HuH-7.5 (cell line): ENCODE measurements around the gene NEUROG1.
"Not testable (repeated sequence)": the region's sequence is repeated elsewhere in the genome, so short reads cannot be mapped to it uniquely, and the experiment has no call there.

Experiments used
- DNase-seq: peaks from one replicate; pipeline ENCODE4 v3.0.0; 2011; ENCODE audit warnings: low spot score

NEUROG1 gene

DNA sequence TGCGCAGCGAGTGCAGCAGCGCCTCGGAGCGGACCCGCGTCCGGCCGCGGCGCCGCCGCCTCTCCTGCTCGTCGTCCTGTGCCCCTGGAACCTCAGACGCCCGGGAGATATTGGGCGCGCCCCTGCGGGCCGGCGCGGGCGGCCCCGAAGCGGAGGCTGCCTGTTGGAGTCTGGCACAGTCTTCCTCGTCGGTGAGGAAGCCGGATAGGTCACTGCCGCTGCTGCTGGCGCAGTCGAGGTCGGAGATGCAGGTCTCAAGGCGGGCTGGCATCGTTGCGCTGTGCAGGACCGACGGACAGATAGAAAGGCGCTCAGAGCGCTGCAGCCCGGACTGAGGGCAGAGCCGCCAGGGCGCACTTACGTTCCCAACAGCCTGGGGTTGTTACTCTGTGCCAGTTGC is 344 bp downstream of the NEUROG1 start:
- DNase-seq = no peak

DNA sequence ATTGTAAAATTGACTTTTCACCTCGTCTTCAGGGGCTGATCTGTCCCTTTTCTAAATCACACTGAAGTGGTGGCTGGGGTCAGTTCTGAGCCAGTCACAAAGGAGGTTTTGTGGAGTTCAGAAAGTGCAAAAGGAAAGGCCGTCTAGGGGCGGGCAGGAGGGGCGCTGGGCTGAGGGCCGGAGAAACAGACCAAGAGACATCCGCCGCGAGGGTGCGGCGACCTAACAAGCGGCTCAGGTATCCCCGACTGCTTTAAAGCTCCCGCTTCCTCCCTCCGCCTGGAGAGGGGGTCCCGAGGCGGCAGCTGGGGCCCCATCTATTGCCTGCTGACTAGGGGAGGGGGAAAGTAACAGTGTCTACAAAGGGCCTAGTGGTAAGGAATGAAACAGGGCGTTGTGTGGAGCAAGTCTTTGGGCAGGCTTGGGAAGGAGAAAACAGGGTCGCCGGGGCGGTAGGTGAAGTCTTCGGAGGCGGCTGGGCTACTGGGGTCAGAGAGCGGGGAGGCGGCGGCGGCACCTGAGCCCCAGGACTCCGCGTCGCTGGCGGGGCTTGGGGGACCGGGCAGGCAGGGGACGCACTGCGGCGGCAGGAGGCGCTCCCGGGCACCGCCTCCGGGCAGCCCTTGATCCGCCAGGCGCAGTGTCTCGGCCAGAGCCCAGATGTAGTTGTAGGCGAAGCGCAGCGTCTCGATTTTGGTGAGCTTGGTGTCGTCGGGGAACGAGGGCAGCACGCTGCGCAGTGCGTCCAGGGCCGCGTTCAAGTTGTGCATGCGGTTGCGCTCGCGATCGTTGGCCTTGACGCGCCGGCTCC is 950 bp downstream of the NEUROG1 start:
- no peak for DNase-seq

DNA sequence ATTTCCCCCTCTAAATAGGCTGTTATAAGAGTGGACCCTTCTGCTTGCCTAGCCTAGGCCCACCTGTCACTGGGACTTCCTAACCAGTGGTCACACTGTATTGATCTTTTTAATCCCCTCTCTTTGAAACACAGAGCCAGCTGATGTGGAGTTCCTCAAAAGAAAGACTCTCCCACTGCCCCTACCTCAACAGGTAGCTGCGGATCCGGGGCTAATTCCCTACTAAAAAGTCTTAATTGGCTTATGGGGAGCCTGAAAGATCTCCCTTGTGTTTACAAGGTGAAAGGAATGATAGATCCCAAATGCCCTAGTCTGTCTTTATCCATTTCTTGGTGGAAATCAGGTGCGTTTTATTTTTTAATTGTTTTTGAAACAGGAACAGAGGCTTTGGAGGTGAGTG is 2.0 kb downstream of the NEUROG1 start:
- DNase-seq = no peak

DNA sequence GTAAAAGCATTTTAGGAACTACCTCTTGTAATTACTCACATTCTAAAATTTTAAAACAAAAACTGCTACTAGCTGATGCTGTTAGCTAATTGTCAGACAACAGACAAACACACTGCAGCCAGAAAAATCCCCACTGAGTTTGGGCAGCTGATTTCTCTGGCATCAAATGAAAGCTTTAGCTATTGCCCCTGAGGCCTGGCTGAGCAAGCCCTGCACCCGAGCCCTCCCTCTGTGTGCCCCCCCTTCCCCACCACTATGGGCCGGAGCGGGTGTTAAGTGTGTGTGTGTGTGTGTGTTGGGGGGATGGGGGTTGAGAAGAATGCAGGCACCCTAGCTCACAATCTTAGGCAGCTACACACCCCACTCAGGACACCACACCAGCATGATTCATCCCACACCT is 2.4 kb downstream of the NEUROG1 start:
- no peak for DNase-seq

DNA sequence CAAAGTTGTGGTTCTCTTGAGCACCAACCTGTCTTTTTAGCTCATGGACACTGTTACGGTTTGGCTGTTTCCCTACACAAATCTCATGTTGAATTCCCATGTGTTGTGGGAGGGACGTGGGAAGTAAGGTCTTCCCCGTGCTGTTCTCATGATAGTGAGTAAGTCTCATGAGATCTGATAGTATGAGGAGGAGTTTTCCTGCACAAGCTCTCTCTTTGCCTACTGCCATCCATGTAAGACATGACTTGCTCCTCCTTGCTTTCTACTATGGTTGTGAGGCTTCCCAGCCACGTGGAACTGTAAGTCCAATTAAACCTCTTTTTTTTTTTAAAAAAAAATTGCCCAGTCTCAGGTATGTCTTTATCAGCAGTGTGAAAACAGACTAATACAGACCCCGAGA is 6.2 kb downstream of the NEUROG1 start:
- not testable (repeated sequence) for DNase-seq

DNA sequence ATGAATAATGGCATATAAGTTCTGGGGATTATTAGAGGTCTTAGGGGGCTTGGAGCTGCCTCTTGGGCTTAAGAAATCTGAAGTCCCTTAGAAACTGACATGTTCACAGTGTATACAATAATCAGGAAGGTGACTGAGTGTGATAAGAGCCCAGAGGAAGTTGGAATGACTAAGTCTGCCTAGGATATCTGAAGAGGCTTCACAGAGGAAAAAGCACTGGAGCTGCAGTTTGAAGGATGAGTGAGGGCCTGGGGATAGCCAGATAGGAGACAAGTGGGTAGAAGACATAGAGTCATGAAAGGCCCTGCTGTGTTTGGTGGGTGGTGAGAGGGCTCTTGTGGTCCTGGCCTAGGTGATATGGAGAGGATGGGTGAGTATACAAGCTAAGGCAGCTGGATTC is 8.8 kb downstream of the NEUROG1 start:
- DNase-seq = no peak

DNA sequence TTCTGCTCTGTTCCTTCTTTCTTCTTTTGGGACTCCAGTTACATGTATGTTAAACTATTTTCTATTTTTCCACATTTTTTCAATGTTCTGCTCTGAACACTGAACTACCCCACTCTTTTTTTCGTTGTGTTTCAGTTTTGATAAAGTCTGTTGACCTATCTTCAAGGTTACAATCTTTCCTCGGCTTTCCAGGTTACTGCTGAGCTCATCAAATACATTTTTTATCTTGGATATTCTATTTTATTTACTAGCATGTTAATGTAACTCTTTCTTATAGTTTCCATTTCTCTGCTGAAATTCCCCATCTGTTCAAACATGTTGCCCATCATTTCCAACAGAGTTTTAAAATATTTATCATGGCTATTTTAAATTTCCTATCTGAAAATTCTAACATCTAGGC is 13.8 kb downstream of the NEUROG1 start:
- no peak for DNase-seq

DNA sequence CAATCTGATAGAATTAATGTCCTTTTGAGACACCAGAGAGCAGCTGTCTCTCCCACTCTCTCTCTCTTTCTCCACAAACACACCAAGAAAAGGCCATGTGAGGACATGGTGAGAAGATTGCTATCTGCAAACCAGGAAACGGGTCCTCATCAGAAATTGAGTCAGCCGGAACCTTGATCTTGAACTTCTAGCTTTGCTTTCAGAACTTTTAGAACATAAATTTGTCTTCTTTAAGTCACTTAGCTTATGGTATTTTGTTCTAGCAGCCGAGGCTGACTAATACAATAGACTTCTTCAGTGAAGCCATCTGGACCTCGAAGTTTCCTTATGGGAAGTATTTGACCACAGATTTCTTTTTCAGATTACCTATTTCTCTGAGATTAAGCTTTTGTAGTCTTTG is 18.1 kb downstream of the NEUROG1 start:
- DNase-seq = no peak

DNA sequence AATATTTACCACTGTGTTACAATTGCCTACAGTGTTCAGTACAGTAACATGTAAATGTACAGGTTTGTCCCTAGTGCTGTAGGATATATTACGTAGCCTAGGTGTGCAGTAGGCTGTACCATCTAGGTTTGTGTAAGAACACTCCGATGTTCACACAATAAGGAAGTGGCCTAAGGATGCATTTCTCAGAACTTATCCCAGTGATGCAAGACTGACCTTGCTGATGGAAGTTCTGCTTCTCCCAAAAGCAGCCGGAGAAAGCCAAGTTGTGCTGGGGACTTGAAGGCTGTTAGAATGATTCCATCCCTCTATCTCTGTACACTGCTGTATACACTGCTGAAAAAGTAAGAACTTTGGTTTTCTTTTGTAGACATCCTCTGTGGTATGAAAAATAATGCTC is 21.6 kb downstream of the NEUROG1 start:
- DNase-seq = no peak

DNA sequence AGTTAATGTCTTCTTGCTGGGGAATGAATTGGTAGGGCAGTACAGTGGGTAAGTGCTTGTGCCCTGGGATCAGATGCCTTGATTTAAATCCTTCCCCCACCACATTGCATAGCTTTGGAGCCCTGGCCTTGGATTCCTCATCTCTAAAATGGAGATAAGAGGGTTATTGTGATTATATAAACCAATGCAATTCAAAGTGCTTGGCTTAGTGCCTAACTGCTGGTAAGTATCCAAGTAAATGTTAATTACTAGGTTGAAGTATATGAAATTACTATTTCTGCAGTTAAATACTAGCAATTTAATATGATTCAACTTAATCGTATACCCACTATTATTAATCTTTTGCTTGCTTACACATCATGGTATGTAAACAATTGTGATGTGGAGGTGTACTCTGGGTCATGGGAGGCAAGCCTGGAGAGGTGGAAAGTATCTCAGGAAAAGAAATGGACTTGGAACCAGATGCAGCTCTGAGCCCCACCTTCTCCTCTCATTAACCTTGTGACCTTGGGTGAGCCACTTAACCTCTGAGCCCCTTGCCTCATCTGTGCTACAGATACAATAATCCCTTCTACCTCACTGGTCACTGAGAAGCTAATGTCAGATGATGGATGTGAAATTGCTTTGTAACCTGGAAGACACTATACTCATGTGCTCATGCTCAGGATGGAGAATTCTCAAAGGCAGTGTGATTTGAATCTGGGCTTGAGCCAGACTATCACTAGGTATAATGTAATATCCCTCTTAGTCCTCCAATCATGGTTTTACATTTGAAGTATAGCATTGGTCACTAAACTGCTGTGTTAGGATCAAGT is 23.8 kb downstream of the NEUROG1 start:
- no peak for DNase-seq

DNA sequence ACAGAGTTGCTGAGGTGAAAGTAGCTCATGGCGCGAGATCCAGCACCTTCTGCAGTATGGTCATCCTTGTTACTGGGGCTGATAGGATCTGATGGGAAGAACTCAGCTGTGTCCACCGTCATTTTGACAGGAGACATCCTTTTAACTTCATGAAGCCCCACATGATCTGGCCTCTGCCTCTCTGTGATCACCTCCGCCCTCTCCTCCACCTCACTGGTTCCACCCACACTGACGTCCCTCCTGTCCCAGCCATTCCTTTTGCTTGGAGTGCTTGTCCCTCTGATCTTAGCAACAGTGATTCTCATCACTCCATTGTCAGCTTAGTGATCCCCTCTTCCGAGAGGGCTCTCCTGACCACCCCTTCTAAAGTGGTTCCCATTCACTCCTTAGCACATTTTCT is 25.8 kb downstream of the NEUROG1 start:
- no peak for DNase-seq

DNA sequence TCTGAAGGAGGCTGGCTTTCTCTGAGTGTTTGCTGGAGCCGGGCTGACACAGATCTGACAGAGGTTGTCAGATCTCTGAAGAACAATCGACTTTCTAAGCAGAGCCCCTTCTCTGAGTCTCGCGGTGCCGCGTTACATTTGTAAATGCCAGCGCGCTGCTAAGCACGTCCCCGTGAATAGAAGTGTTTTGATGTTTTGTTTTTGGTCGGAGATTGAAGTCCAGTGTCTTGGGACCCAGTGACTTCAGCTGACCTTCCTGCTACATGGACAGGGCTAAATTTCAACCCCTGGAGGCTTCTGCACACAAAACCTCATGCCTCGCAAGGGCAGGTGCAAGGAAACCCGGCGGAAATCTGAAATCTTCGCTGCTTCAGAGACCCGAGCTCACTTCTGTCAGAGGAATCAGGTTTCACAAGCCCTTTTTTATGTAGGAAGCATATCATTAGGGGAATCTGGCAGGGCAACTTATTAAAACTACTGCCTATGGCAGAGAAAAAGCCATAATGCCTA is 27.2 kb downstream of the NEUROG1 start:
- DNase-seq = no peak

DNA sequence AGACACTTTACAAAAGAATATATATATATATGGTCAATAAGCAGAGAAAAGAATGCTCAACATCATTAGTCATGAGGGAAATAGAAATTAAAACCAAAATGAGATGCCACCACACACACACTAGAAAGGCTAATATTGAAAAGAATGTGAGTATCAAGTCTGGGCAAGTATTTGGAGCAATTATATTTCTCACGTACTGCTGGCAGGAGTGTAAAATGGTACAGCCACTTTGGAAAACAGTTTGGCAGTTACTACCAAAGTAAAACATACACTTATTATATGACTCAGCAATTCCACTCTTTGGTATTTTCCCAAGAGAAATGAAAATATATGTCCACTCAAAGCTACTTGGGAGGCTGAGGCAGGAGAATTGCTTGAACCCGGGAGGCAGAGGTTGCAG is 29.8 kb downstream of the NEUROG1 start:
- DNase-seq = no peak

DNA sequence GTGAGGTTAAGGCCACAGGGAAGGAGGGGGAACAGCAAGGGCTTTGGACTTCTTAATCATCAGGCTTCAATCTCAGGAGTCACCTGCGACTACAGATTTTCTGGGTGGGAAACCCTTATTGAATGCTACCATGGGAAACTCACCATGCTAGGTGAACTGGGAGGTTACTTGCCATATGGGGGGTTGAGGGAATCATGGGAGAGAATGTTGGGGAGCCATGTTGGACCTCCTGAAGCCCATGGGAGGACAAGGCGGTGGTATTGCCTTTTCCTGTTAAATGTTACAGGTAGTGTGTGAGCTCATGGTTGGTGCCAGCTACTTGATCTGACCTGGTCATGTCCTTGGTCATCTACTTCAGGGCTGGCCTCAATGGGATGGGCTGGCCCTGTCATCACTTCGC is 31.4 kb downstream of the NEUROG1 start:
- DNase-seq = no peak

DNA sequence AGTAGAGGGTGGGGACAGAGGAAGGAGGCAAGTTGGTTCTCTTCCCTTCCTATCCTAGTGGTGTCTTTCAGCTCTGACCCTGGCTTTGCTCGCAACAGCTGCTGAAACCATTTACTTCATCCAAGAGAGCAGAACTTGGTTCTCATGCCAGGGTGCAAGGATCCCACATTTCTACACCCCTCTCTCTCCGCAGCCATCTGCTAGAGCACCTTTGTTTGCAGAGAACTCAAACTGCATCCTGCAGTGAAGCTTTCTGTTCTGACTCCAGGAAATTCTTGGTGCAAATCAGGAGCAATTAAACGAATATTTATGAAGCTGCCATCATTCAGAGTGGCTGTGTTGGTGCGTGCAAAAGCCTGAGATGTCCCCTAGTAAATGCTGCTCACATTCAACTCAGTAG is 31.9 kb downstream of the NEUROG1 start:
- no peak for DNase-seq

DNA sequence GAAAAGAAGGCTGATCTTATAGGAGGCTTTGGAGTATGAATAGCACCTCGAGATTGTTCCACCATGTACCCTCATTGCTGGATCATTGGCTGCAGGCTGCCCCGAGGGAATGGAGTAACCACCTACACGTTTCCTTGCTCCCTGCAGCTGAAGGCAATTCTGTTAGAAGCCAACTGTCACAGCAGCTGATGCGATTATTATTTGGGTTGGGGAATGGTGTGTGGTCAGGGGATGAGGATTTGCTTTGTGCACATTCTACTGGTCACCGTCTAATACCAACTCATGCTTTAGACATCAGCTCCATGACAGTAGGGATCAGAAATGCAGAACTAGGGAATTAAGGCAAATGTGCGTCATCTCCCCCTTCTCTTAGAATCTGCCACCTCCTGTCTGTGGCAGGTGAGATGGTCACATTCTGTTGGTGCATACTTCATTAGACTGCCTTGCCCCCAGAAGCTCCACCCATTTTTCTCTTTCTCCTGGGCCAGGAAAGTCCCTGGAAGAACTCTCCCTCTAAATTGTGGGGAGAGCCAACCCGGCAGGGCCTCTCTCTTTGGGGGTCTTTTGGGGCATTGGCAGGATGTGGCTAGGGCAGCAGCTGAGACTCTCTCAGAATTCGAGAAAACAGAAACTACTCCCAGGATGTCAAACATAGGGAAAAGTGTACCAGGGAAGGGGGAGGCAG is 32.8 kb downstream of the NEUROG1 start:
- DNase-seq = no peak

DNA sequence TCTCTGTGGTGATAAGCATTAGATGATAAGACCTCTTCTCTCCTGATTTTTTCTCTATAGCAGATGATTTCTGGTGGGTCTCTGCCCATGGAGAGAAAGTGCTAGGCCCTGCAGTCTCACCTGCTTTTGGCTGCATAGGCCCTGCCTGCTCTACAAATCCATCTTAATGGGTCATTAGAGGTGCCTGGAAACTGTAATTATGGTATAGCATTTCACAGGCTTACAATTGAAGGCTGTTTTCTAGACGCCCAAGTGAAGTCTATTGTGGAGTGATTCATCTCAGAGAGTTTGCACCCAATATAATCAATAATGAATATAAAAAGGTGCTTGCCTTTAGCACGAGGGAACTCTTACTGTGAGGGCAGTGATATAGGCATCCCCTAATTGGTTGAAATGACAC is 33.8 kb downstream of the NEUROG1 start:
- DNase-seq = no peak

DNA sequence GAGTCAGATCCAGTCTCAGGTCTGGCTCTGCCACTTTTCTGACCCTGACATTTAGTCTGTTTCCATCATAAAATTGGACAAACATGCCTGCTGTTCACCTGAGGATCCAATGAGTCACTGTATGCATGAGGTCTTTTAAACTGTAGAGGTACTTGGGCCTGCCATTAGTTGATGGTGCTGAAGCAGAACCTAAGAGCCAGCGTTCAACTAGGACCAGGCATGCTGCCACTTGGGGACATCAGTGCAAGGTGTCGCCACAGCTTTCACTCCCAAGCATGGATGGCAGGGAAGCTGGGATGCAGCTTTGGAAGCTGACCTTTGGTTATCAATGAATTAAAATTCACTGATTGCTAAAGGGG is 37.1 kb downstream of the NEUROG1 start:
- DNase-seq = no peak

DNA sequence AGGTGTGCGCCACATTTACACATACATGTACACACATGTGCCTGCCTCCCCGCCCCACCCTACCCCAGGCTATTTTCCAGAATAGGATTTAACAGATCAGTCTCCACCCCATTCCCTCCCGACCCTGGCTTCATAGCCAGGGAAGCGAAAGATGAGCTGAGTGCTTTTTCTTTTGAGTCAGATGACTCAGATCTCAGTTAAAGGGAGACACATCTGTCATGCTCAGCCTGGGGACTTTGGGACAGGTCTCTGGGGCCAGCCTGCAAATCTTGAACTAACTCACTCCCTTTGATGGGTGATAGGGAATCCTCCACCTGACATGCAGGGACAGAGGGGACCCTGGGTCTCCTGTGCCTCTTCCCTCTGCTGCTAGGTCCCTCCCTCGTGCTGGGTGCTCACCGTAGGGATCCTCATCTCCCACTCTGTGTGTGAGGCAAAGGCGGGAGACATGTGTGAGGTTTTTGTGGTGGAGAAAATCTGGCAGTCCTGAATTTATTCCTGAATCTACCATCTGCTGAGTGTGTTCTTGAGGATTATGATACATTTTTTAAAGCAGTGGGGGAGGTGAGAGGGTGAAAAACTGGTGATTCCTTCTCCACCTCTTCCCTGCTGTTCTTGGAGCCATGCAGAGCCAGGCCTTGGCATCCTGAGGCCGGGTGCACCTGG is 37.7 kb downstream of the NEUROG1 start:
- no peak for DNase-seq

DNA sequence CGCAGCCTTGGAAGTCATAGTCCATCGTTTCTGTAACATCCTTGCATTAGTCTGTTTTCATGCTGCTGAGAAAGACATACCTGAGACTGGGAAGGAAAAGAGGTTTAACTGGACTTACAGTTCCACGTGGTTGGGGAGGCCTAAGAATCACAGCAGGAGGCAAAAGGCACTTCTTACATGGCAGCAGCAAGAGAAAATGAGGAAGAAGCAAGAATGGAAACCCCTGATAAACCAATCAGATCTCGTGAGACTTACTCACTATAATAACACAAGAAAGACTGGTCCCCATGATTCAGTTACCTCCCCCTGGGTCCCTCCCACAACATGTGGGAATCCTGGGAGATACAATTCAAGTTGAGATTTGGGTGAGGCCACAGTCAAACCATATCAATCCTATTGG is 40.2 kb downstream of the NEUROG1 start:
- DNase-seq = not testable (repeated sequence)

DNA sequence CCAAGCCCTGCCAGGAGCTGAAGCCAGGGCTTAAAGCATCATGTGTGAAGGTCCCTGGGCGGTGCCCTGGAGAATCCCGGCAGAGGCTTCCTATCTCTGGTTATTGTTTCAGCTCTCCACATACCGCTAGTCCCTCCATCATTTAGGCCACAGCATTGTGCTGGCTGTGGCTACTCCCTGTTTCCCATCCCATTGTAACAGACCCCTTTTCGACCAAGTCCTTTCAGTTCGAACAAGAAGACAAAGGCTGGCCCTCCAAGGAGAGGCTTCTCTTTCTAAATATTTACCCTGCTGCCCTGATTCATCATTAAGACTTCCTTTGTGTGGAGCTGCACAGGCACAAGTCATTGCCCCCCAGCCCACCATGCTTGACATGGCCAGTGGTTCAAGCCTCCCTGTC is 41.6 kb downstream of the NEUROG1 start:
- no peak for DNase-seq
